Body of pancreas (tissue), 4 donors: ENCODE measurements around the gene TMEM240.

Experiments used
- CTCF ChIP-seq, 7 experiments: fragments of 450-650 bp in 4 of 7; fragments of 200-600 bp in 3 of 7; sonication (generic) in 3 of 7; IDR thresholded peaks; one replicate each; pipeline ENCODE4 v1.5.1; 2016 to 2019; ENCODE audit warnings: antibody characterized with exemption in 7 of 7
- POLR2A ChIP-seq, 3 donors: fragments of 450-650 bp; IDR thresholded peaks; one replicate each; pipeline ENCODE4 v1.6.1; 2016; ENCODE audit warnings: antibody characterized with exemption in 3 of 3, mild to moderate bottlenecking in 2 of 3

- TF ChIP-seq CTCF (IDR thresholded peaks at IDR 0.05): peak in 5 of 7 experiments; percentile 19 to 43 (median 27)
- TF ChIP-seq POLR2A (IDR thresholded peaks at IDR 0.05): no peak
These were observed 10.4 kb upstream of the TMEM240 start for GRCh38 chr1:1550591-1551432.
